A549 treated with Hydrocortisone at 1 μM for 4 hours (cell line): ENCODE data around the gene TCF20. TPM values are rescaled to one million over a fixed set of nuclear protein-coding genes. Genes with fewer than 3 reads are reported as not detected.

ENCODE experiments used
- total RNA-seq: library from RNA; stranded (reverse); fragments of 200-300 nt; extraction: Qiagen RNA extraction; gene quantifications from 5 replicates; pipeline ENCODE4 v1.2.3, GENCODE V29; 2022

TCF20 gene
- total RNA-seq, result 10.2 to 18.4 TPM (median 12.4 TPM) in 5 replicates

GRCh38 chr22:42270510-42271190, at the start of gene TCF20:
TSS of gene TCF20 (minus strand) at chr22:42270653. CDS start at chr22:42215305, 55,348 bp downstream.

Other genes starting within 250 kb of the TCF20 start
- 6.2 to 7.8 TPM (median 7.5 TPM) in 5 replicates for gene NAGA, start 199.8 kb downstream of the TCF20 start, total RNA-seq
- gene PHETA2, start 196.4 kb downstream of the TCF20 start, total RNA-seq, result not detected in 5 replicates
- 24.3 to 48.9 TPM (median 40.8 TPM) in 5 replicates for gene SMDT1, start 191.0 kb downstream of the TCF20 start, total RNA-seq
- gene NDUFA6, start 179.9 kb downstream of the TCF20 start, total RNA-seq, result 58.5 to 74.2 TPM (median 65.6 TPM) in 5 replicates
- gene CYP2D6, start 139.8 kb downstream of the TCF20 start, total RNA-seq, result 0.44 to 0.72 TPM (median 0.54 TPM) in 5 replicates
- 0.01 TPM in 1 of 5 replicates, not detected in the others for gene NFAM1, start 161.8 kb upstream of the TCF20 start, total RNA-seq
- gene RRP7A, start 249.1 kb upstream of the TCF20 start, total RNA-seq, result 51.3 to 60.7 TPM (median 55.5 TPM) in 5 replicates